Measurements from ENCODE around the gene MCTS1.

DNA sequence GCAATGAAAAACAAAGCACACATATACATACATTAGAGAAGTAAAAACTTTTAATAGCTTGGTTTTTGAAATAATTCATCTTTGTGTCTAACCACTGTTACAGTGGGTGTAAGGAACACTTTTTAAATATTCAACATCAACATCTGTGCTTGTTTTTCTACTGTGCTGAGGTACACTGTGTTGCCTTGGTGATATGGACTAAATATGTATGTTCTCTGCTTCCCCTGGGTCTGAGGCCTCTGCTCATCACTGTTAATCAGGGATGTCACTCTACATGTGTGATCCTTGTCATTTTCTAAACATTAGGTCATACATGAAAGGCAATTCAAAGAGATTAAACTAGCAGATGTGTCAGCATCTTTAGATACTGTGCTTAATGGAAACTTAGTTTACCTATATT is 10.9 kb downstream of the MCTS1 start:
- TF ChIP-seq, protein P1, sequence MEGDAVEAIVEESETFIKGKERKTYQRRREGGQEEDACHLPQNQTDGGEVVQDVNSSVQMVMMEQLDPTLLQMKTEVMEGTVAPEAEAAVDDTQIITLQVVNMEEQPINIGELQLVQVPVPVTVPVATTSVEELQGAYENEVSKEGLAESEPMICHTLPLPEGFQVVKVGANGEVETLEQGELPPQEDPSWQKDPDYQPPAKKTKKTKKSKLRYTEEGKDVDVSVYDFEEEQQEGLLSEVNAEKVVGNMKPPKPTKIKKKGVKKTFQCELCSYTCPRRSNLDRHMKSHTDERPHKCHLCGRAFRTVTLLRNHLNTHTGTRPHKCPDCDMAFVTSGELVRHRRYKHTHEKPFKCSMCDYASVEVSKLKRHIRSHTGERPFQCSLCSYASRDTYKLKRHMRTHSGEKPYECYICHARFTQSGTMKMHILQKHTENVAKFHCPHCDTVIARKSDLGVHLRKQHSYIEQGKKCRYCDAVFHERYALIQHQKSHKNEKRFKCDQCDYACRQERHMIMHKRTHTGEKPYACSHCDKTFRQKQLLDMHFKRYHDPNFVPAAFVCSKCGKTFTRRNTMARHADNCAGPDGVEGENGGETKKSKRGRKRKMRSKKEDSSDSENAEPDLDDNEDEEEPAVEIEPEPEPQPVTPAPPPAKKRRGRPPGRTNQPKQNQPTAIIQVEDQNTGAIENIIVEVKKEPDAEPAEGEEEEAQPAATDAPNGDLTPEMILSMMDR (IDR thresholded peaks at IDR 0.05): no peak
- TF ChIP-seq EZH2 (IDR thresholded peaks at IDR 0.05) (no peak), EZH2phosphoT487 (IDR thresholded peaks at IDR 0.05) (no peak)
